ENCODE data around the gene AIRE. TPM values are rescaled to one million over a fixed set of nuclear protein-coding genes. Genes with fewer than 3 reads are reported as not detected.

The AIRE gene
- total and polyA plus RNA-seq, 2 of the 13 experiments (the other 11 are each of a cell fraction or from before 2014, with no cell fraction given), result not detected

- TF ChIP-seq ZNF512 (CRISPR knock-in tag; IDR thresholded peaks at IDR 0.05) (no peak), ZNF224 (CRISPR knock-in tag; IDR thresholded peaks at IDR 0.05) (0 out of 2 replicates have a peak, but pooled peaks have one; percentile 52), ZNF768 (CRISPR knock-in tag; IDR thresholded peaks at IDR 0.05) (peak; percentile 62; the same call in 1 of the 2 replicates), KDM2A (CRISPR knock-in tag; IDR thresholded peaks at IDR 0.05; ENCODE audit: borderline replicate concordance, low read depth) (peak; percentile 55; the same call in 1 of the 2 replicates), ZGPAT (CRISPR knock-in tag; IDR thresholded peaks at IDR 0.05) (peak; percentile 70), ZNF574 (CRISPR knock-in tag; IDR thresholded peaks at IDR 0.05) (peak; percentile 43), ZNF441 (CRISPR knock-in tag; IDR thresholded peaks at IDR 0.05; ENCODE audit: borderline replicate concordance) (peak; percentile 68; the same call in 1 of the 2 replicates), ZNF772 (CRISPR knock-in tag; IDR thresholded peaks at IDR 0.05) (0 out of 2 replicates have a peak, but pooled peaks have one; percentile 33), ETV5 (CRISPR knock-in tag; IDR thresholded peaks at IDR 0.05; ENCODE audit: borderline replicate concordance) (0 out of 2 replicates have a peak, but pooled peaks have one; percentile 25), PAXIP1 (CRISPR knock-in tag; conservative IDR thresholded peaks at IDR 0.05) (peak; percentile 45; the same call in 1 of the 2 replicates), E2F5 (CRISPR knock-in tag; conservative IDR thresholded peaks at IDR 0.05) (peak; percentile 40; the same call in 1 of the 2 replicates), SP5 (CRISPR knock-in tag; IDR thresholded peaks at IDR 0.05; ENCODE audit: borderline replicate concordance, low read depth) (peak; percentile 57; the same call in 1 of the 2 replicates), HNRNPK (IDR thresholded peaks at IDR 0.05; ENCODE audit: low read depth, low read length, poor library complexity, severe bottlenecking) (peak; percentile 58), ZNF558 (CRISPR knock-in tag; IDR thresholded peaks at IDR 0.05; ENCODE audit: borderline replicate concordance) (peak; percentile 26; the same call in 1 of the 2 replicates), SIX1 (CRISPR knock-in tag; IDR thresholded peaks at IDR 0.05; ENCODE audit: borderline replicate concordance) (no peak), ZNF292 (CRISPR knock-in tag; IDR thresholded peaks at IDR 0.05; ENCODE audit: borderline replicate concordance, low read depth) (0 out of 2 replicates have a peak, but pooled peaks have one; percentile 49)
Observed at GRCh38 chr21:44299458-44300261, 14.0 kb downstream of the AIRE start, which contains the start of gene PFKL (continued).

Measured in HepG2 (cell line).